HG02884 (cell line): Measurements from ENCODE around the gene PCYT1A.
"Not testable (repeated sequence)": the region's sequence is repeated elsewhere in the genome, so short reads cannot be mapped to it uniquely, and the experiment has no call there.

ENCODE experiments used
- ATAC-seq: cut with Tn5 transposase; IDR thresholded peaks from one replicate; pipeline ENCODE4 v1.9.1; 2021; ENCODE audit warnings: mild to moderate bottlenecking, moderate library complexity; ENCODE audit not compliant: unreplicated experiment

Gene PCYT1A

DNA sequence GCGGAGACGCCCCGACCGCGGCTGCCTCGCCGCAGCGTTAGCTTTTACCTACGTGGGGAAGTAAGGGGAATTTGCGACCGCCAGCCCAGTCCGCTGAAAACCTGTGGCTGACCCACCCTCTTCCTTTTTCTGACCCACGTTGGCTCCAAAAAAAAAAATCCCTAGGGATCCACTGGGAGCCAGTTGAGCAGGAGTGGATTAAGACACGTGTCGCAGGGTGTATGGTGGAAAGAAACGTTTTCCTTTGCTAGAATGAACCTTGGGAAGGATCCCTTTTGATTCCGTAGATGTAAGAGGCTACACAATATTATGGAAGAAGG, 575 bp upstream of the PCYT1A start:
- no peak for ATAC-seq

DNA sequence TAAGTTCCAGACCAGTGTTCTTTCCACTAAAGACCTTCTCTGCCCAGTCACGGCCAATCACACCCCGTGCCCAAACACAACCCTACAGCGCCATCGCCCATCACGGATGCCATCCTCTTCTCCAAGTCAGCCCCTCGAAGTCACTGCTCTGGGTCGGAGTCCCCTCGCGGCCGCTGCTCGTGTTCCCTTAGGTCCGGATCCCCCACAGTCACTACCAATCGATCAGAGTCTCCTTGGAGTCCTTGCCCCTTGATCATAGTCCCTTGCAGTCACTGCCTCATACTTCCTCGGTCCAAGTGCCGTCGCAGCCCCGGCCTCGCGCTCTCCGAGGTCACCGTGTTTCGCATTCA, 461 bp downstream of the PCYT1A start:
- ATAC-seq = peak; percentile 33

DNA sequence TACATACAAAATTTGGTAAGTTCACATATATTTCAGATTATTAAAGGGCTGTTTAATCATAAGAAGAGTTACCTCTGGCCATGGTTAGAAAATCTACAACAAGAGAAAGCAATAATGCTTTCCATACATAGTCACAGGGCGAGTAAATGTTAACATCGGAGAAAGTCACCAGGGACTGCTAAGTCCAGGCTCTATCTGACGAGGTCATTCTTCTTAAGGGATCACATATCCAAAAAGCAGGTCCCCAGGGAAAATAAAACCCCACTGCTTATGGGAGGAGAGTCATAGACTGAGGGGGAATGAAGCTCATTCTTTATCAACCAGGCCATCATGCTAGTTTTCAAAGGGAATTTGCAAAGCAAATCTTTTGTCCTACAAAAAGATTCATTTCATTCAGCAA, 3.1 kb downstream of the PCYT1A start:
- ATAC-seq = no peak

DNA sequence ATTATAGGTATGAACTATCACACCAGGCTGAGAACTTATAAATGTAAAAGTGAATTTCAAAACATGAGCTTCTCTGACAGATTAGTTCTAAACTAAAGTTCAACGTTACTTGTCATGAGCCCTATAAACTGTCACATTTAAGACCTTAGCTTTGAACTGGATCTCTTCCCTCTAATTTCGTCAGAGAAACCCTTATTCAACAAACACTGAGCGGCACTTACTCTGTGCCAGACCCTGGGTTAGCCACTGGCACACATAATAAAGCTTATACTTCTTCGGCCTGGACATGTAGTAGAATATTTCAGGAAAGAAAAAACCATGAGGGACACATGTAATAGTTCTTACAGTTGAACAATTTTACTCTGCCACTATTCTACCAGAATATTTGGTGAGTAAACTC, 5.6 kb downstream of the PCYT1A start:
- no peak for ATAC-seq

DNA sequence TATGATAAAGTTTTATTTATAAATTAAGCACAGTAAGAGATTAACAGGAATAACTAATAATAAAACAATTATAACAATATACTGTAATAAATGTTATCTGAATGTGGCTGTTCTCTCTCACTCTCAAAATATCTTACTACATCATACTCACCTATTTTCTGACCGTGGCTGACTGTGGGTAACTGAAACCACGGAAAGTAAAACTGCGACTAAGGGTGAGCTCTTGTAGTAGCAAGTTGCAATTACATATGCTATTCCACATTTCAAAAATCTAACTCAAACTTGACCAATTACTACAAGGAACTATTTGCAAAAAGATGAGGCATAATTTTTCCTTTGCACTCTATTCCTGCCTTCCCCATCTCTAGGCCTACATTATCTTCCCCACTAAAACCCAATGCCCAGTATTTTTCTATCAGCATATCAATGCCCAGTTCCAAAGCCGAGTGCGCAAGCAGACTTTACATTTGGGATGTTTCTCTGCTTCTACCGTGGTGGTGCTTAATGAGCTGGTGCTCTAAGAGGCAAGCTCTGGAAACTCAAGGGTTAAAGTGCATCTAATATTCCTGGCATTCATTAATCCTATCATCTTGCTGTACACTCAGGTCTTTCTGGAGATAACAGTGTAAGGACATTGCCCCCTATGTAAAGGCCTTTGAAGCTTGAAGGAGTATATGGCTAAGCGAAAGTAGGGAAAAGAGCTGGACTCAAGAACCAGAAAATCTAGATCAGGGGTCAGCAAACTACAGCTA, 6.7 kb downstream of the PCYT1A start:
- ATAC-seq = no peak

DNA sequence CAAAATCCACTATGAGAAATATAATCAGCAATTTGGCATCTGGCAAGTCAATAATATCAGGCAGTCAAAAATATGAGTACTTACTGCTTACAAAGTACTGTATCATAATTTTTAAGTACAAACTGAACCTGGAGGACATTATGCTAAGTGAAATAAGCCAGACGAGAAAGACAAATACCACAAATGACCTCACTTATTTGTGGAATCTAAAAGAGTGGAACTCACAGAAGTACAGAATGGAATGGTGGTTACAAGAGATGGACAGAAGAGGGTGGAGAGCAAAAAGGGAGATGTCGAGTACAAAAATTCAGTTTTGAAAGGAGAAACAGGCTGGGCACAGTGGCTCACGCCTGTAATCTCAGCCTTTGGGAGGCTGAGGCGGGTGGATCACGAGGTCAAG, 12.4 kb downstream of the PCYT1A start:
- no peak for ATAC-seq

DNA sequence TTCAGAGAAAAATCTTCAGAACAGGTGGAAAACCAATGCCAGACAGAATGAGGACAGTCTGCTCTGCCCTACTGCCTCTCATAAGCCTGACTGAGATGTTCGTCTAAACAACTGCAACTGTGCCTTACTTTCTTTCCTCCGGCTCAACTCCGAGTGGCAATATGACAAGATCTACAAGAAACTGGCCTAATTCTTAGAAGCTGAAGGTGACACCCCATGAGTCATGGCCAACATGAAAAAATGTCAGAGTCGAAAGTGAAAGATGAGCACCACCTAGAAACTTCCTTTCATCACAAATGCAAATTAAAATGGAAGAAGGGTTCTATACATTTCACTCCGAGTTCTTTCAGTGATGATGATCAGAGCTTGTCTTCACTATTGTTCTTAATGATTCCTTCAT, 12.9 kb downstream of the PCYT1A start:
- ATAC-seq = peak; percentile 76

DNA sequence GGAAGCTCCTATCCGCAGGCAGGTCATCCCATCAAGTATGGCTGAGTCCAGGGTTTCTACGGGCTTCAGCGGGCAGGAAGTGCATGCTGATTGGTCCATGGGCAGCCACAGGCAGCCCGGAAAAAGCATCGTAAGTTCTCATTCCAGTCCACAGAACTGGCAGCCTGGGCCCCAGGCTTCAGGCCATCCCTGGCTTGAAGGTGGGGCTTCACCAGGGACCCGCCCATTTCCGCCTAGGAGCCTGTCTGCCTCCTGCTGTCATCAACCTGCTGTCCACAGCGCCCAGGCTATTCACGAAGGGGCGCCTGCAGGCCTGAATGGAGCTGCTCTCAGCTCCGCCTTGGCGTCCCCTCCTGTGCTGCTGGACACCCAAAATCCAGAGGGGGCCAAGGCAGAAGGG, 13.9 kb downstream of the PCYT1A start:
- ATAC-seq = no peak

DNA sequence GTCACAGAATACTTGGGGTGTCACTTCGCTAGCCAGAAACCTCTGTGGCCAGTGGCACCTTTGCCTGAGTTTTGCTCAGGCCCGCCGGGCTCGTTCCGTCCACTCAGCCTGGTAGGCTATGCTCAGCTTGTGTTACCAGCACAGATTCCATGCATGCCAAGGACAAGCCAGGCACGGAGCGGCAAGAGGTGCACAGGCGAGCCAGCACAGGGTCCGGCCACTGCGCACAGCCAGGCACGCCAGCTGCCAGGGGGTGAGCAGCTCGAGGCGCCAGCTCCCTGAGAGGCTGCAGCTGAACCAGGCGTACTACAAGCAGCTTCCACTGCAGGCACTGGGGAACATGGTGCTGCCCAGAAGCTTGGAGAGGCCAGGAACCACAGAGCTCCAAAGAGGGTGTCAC, 14.7 kb downstream of the PCYT1A start:
- ATAC-seq = no peak

DNA sequence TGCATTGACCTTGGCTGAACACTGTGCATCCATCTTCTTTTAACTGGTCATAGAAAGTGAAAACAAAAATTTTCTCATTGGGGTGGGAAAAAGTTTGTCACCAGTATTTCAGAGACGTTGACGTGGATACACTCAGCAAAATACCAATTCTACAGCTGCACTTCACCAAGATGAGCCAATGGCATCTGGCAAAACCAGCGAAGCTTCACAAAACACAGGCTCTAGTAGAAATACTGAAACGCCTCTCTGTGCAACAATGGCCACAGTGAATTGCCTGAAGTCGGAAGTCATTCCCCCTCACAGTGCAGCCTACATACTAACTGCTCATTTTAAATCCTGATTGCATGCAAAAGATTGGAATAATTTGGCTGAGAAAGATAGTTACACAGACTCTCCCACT, 17.0 kb downstream of the PCYT1A start:
- no peak for ATAC-seq

DNA sequence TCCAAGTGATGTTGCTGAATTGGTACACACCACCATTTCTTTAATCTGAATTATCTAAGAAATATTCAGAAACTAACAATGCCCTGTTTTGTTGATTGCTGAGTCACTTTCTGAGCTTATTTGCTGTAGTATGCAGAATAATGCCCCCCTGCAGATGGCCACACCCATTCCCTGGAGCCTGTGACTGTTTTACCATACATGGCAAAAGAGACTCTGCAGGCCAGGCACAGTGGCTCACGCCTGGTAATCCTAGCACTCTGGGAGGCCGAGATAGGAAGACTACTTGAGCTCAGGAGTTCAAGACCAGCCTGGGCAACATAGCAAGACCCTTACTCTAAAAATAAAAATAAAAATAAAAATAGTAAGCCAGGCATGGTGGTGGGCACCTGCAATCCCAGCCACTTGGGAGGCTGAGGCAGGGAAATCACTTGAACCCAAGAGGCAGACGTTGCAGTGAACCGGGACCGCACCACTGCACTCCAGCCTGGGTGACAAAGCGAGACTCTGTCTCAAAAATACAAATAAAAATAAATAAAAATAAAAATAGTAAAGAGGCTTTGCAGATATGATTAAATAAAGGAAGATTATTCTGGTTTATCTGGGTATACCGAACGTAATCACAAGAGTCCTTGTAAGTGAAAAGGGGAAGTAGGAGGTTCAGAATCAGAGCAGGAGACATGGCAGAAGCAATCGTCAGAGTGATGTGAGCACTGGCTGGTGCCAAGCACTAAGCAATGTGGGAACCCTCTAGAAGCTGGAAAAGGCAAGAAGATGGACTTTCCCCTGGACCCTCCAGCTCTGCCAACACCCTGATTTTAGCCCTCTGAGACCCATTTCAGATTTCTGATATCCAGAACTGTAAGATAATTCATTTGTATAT, 19.0 kb downstream of the PCYT1A start:
- no peak for ATAC-seq

DNA sequence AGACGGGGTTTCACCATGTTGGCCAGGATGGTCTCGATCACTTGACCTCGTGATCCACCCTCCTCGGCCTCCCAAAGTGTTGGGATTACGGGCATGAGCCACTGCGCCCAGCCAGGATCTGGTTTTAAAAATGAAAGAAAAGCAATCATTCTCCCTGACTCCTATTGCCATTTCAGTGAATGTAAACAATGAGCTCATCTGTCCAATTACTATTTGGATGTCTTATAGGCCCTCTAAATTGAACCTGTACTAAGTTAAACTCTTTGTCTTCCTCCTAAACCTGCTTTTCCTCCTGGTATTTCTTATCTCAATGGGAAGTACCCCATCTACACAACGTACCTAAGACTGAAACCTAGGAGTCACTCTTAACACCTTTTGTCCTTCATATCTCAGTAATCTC, 23.7 kb downstream of the PCYT1A start:
- ATAC-seq = no peak

DNA sequence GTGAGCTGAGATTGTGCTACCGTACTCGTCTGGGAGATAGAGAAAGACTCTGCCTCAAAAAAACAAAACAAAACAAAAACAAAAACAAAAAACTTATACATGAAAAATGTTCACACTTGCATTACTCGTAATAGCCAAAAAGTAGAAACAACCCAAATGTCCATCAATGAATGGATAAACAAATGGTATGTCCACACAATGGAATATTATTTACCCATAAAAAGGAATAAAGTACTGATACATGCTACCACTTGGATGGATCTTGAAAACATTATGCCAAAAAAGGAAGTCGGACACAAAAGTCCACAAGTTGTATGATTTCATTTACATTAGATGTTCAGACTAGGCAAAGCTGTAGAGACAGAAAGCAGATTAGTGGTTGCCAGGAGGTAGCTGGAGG, 26.7 kb downstream of the PCYT1A start:
- no peak for ATAC-seq

DNA sequence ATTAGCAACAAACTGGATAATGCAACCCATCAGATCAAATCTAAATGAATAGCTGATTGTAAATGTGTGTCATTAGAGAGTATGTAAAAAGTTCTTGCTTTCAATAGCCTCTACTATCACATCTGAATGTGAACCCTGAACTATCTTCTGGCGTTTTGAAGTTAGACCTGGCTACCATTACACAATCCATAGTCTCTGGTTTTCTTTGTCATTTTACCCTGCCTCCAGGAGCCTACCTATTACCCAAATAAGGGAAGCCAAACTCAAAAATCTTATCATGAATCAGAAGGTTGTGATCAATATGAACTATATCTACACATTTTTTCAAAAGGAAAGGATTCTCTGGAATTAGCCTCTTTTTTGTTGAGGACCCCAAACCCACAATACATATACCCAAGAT, 31.8 kb downstream of the PCYT1A start:
- no peak for ATAC-seq

DNA sequence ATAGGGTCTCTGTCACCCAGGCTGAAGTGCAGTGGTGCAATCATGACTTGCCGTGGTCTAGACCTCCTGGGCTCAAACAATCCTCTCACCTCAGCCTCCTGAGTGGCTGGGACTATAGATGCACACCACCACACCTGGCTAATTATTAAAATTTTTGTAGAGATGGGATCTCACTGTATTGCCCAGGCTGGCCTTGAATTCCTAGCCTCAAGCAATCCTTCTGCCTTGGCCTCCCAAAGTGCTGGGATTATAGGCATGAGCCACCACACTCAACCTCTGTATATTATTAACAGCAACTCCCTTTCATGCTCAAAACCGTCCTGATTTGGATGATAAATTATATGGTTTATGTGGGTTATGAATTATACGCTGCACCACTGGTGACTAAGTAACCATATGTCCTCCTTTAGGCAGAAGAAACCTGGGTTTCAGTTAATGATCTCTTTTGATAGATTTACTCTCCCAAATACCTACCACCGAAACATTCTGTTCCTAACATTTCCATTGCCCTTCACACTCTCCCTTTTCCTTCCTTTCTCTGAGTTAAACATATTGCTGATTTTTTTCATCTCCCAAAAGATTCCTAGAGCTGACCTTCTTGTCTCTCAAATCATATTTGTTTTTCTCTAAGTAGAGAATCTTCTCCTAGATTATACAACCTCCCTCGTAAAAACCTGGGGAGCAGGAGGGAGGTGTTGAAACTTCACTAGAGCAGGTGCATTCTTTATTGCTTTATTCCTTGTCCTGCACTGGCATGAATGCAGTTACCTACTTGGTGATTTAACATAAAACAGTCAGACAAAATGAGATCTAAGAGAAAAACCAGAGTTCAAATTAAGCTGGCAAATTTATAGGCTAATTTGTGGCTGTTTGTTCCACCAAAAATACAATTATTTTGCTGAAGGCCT, 32.9 kb downstream of the PCYT1A start:
- no peak for ATAC-seq

DNA sequence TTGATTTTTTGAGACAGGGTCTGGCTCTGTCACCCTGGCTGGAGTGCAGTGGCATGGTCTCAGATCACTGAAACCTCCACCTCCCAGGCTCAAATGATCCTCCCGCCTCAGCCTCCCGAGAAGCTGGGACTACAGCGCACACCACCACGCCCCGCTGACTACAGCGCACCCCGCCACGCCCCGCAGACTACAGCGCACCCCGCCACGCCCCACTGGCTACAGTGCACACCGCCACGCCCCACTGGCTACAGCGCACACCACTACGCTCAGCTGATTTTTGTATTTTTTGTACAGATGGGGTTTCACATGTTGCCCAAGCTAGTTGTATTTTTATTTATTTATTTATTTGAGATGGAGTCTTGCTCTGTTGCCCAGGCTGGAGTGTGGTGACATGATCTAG, 35.6 kb downstream of the PCYT1A start:
- no peak for ATAC-seq

DNA sequence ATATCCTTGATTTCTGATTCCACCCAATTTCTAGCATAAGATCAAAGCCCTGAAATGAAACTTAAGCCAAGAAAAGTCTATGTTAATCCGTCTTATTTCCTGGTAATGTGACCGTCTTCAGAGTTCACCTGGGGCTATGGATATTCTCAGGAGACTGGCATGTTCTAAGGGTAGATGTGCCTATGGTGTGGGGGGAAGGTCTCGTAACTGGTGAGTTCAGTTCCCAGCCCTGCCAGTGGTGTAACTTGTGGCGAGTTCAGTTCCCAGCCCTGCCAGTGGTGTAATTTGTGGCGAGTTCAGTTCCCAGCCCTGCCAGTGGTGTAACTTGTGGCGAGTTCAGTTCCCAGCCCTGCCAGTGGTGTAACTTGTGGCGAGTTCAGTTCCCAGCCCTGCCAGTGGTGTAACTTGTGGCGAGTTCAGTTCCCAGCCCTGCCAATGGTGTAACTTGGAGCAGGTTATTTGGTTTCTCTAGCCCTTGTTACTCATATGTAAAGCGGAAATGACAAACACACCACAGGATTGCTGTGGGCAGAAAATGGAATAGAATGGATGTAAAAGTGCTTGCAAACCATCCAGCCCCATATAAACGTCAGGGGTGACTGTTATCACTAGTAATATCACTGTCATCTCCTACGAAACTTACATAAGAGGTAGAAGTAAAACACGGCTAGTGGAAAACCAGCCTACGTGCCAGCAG, 40.8 kb downstream of the PCYT1A start:
- no peak for ATAC-seq

DNA sequence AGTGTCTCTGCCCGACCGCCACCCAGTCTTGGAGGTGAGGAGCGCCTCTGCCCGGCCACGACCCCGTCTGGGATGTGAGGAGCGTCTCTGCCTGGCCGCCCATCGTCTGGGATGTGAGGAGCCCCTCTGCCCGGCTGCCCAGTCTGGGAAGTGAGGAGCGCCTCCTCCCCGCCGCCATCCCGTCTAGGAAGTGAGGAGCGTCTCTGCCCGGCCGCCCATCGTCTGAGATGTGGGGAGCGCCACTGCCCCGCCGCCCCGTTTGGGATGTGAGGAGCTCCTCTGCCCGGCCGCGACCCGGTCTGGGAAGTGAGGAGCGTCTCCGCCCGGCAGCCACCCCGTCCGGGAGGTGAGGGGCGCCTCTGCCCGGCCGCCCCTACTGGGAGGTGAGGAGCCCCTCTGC, 43.4 kb downstream of the PCYT1A start:
- ATAC-seq = not testable (repeated sequence)

DNA sequence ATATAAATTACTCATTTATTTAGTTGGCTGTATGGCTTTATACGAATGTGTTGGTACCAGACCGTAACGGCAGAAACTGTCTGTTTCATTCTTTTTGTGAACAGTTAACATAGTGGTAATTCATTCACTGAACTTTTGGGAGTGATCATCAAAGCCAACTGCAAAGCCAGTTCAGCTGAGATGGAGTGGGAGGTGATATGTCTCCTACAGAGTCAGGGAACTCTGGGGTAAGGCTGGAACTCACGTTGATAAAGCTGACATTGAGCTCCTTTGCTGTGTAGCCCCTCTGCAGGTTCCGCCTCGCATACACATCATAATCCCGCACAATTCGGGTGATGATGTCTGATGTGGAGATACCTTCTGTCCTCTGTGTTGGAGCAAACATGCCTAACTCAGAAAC, 45.8 kb downstream of the PCYT1A start:
- no peak for ATAC-seq

DNA sequence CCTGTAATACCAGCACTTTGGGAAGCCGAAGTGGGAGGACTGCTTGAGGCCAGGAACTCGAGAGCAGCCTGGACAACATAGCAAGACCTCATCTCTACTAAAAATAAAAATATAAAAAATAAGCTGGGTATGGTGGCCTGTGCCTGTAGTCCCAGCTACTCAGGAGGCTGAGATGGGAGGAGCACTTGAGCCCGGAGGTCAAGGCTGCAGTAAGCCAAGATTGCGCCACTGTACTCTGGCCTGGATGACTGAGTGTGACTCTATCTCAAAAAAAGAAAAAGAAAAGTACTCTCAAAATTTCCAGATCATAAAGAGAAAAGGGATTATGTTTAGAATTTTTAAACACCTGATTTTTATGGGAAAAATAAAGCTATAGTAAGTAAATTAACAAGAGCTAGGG, 47.1 kb downstream of the PCYT1A start:
- ATAC-seq = no peak
